Brain microvascular endothelial cell (primary cell): ENCODE data around the gene COL27A1.

Experiments
- DNase-seq: peaks from one replicate; pipeline ENCODE4 v3.0.0-alpha.2; 2020
- H3K27ac ChIP-seq: fragments of 250-450 bp; sonication (Bioruptor Pico); 2 replicates; pipeline ENCODE4 v1.5.1; 2020; ENCODE audit warnings: mild to moderate bottlenecking, moderate library complexity
- H3K27me3 ChIP-seq: fragments of 250-450 bp; sonication (Bioruptor Pico); replicated peaks from 2 replicates; pipeline ENCODE4 v1.5.1; 2020; ENCODE audit warnings: mild to moderate bottlenecking
- H3K36me3 ChIP-seq: fragments of 250-450 bp; sonication (Bioruptor Pico); replicated peaks from 2 replicates; pipeline ENCODE4 v1.5.1; 2020; ENCODE audit warnings: mild to moderate bottlenecking
- H3K4me3 ChIP-seq: 2 replicates; pipeline ENCODE4 v1.5.1; 2011; ENCODE audit warnings: low read depth, mild to moderate bottlenecking, control low read depth, low read length, moderate library complexity
- CTCF ChIP-seq: IDR thresholded peaks from 2 replicates; pipeline ENCODE4 v1.5.1; 2011; ENCODE audit warnings: low read depth, mild to moderate bottlenecking, moderate library complexity, low read length, control low read depth, inconsistent platforms; ENCODE audit errors: missing control alignments
- in situ Hi-C: cut with HindIII; loops from 2 replicates; pipeline ENCODE4 v1.10.0; 2017; ENCODE audit warnings: low sequenced_read_pairs, low pct_ligation_motif_present

The COL27A1 gene

GRCh38 chr9:114339130-114339908 lies 184.0 kb downstream of the COL27A1 start:
- in situ Hi-C loops = no loop called here
- Histone ChIP-seq H3K27ac (no peak overlapping the region), H3K27me3 (no peaks in the 10 kb centered on the region), H3K36me3 (peaks cover 23% of the 10 kb centered on the region), H3K4me3 (no peak overlapping the region)
- peak; percentile 41 for DNase-seq
- TF ChIP-seq CTCF = peak; percentile 96

GRCh38 chr9:114341152-114341830 lies 186.0 kb downstream of the COL27A1 start:
- no peak for DNase-seq
- in situ Hi-C loops = no loop called here
- peaks cover 38% of the 10 kb centered on the region for H3K36me3 ChIP-seq

GRCh38 chr9:114341991-114342390 lies 186.7 kb downstream of the COL27A1 start:
- TF ChIP-seq CTCF = no peak
- no peaks in the 10 kb centered on the region for H3K27me3 ChIP-seq
- DNase-seq = no peak
- H3K4me3 ChIP-seq = no peak overlapping the region
- in situ Hi-C loops = no loop called here
- no peak overlapping the region for H3K27ac ChIP-seq
- peaks cover 45% of the 10 kb centered on the region for H3K36me3 ChIP-seq

More at GRCh38 chr9:114341152-114341830, 186.0 kb downstream of the COL27A1 start:
- Histone ChIP-seq H3K27ac (no peak overlapping the region), H3K4me3 (no peak overlapping the region), H3K27me3 (no peaks in the 10 kb centered on the region)
- no peak for TF ChIP-seq CTCF

GRCh38 chr9:114342755-114343440 lies 187.6 kb downstream of the COL27A1 start:
- no peak for DNase-seq
- Histone ChIP-seq H3K4me3 (no peak overlapping the region), H3K36me3 (peaks cover 52% of the 10 kb centered on the region), H3K27ac (no peak overlapping the region), H3K27me3 (no peaks in the 10 kb centered on the region)
- in situ Hi-C loops = no loop called here
- no peak for TF ChIP-seq CTCF

GRCh38 chr9:114343471-114344187 lies 188.3 kb downstream of the COL27A1 start:
- Histone ChIP-seq H3K4me3 (no peak overlapping the region), H3K36me3 (peaks cover 49% of the 10 kb centered on the region), H3K27me3 (no peaks in the 10 kb centered on the region), H3K27ac (no peak overlapping the region)
- DNase-seq = no peak
- no peak for TF ChIP-seq CTCF
- in situ Hi-C loops = no loop called here
